ENCODE measurements around the gene SPATA2L.

Gene SPATA2L

GRCh38 chr16:89653656-89654295 is 47.7 kb downstream of the SPATA2L start:
- DNase-seq: no peak

DNA sequence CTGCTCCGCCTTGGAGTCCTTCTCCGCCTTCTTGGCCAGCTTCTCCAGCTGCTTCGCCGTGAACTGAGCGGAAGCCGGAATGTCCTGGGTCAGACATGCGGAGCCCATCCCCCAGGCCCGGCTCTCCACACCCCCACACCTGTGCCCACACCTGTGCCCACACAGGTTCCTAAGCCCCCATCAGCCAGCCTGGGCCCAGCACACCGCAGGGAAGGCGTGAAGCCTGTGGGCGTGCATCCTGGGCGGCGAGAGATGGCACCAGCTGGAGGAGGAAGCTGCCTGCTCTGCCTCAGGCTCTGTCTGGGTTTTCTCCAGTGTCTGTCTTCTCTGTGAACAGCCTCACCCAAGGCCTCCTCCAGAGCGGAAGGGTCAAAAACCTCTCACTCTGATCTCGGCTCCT is 49.9 kb downstream of the SPATA2L start:
- no peak for DNase-seq

DNA sequence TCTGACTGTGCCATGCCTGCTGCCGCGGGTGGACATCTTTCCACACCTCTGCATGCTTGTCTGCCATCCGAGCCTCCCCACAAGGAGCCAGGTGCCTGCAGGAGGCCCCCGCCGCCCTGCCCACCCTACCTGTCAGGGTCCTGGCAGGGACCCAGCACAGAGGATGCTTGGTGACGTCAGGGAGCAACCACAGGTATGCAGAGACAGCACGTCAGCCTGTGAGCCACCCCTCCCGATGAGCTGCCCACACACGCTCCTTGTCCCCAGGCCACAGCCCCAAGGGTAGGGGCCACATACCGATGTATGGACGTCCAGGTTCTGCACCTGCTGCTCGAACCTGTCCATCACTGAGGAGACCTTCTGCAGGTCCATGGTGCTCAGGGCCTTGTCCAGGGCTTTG is 54.6 kb downstream of the SPATA2L start:
- no peak for DNase-seq
